GM08714 (cell line): Measurements from ENCODE around the gene RASL10B.

Experiments
- H3K4me3 ChIP-seq: fragments of 200-500 bp; sonication (Bioruptor generic); 2 replicates; pipeline ENCODE4 v1.5.1; 2014; ENCODE audit warnings: mild to moderate bottlenecking, low read length, inconsistent platforms
- ZNF274 ChIP-seq: IDR thresholded peaks from 2 replicates; pipeline ENCODE4 v1.6.1; 2012; ENCODE audit warnings: mild to moderate bottlenecking, low read depth, low read length

The RASL10B gene

DNA sequence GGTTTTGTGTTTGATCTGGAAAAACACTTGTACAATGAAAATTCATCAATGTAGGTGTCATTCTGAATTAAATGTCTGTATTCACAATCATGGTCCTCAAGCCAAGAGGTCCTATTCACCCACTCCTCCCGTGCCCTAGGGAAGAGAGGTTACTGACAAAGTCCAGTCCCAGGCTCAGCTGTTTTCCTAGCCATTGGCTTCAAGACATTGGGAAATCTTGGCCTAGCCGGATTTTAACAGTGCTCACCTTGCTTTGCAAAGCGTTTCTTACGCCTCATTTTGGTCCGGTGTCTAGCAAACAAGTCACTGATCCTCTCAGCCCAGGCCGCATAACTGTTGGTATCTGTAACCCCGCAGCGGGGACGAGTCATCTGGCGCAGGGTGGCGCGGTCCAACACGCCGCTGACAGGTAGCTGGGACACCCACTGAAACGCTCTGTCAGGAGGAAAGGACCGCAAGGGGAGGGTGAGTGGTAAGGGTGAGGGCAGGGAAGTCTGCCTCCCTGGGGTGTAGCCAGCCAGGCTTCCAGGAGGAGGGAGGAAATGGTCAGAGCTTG, 47.3 kb downstream of the RASL10B start:
- H3K4me3 ChIP-seq: no peak overlapping the region
- no peak for TF ChIP-seq ZNF274

DNA sequence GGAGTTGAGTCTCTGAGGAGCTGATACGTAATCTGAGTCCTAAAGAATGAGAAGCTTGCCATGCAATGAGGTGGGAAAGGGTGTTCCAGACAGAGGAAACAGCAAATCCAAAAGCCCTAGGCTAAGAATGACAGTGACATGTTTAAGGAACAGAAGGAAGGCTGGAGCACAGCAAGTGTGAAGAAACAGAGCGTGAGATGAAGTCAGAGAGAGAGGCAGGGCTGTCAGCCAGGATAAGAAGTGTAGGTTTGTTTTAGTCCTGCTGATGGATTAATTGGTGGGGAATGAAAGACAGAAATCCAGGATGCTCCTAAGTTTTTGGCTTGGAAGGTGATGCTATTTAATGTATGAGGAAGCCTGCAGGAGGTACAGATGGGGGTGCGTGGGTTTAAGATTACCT, 49.5 kb downstream of the RASL10B start:
- H3K4me3 ChIP-seq: no peak overlapping the region
- TF ChIP-seq ZNF274: no peak

DNA sequence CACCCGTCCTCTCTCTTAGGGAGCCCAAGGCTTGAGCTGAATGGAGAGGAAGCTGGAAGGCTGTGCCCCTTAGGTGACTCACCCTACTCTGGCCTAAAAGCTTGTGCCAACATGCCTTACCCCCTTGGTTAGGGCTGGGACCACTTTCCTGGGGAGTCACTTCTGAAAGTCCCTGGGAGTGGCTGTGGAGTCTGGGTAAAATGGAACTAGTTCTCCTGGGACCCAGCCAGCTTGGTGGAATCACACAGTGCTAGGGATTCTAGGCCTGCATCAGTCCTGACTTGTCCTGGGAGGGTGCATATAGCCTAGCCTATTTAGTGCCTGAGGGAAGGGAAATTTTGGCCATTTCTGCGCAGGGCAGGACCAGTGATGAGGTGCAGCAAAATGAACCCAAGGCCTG, 53.5 kb downstream of the RASL10B start:
- TF ChIP-seq ZNF274: no peak
- no peak overlapping the region for H3K4me3 ChIP-seq

GRCh38 chr17:35786941-35787432, 55.5 kb downstream of the RASL10B start:
- H3K4me3 ChIP-seq: no peak overlapping the region
- TF ChIP-seq ZNF274: no peak

DNA sequence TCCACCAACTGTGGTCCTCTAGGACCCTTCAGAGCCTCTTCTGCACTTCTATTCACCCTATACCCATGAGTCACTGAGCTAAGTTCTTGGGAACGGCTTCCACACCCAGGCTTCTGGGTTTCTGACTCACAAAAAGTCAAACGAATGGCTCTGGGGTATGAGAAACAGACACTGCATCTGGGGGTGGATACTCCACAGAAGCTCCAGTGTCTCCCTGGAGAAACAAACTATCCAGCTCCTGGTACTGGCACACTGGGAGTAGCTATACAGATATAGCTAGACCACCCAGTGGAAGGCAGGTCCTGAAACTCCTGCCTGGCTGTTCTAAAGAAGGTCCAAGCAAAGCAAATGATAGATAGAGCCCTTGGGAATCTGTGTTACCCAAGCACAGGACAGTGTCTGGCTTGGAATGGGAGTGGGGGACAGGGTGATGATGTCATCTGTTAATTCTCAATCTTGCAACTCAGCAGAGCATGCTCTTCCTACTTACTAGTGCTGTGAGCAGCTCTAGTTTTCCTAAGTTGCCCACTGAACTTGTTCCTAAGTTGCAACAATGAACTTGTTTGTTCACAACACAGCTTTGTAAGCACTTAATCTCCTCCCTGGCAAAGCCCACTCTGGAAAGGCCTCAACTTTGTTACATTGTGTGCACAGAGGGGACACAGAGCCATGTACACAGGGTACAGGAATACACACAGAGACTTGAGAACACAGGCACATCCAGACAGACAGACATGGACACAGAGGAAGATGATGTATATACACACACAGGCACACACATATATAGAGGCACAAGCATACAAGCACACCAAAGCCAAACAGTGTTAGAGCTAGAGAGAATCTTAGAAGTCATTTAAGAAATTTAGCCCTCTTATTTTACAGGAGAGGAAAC, 57.3 kb downstream of the RASL10B start:
- no peak for TF ChIP-seq ZNF274
- no peak overlapping the region for H3K4me3 ChIP-seq

GRCh38 chr17:35790841-35791240, 59.4 kb downstream of the RASL10B start:
- H3K4me3 ChIP-seq: no peak overlapping the region
- no peak for TF ChIP-seq ZNF274

DNA sequence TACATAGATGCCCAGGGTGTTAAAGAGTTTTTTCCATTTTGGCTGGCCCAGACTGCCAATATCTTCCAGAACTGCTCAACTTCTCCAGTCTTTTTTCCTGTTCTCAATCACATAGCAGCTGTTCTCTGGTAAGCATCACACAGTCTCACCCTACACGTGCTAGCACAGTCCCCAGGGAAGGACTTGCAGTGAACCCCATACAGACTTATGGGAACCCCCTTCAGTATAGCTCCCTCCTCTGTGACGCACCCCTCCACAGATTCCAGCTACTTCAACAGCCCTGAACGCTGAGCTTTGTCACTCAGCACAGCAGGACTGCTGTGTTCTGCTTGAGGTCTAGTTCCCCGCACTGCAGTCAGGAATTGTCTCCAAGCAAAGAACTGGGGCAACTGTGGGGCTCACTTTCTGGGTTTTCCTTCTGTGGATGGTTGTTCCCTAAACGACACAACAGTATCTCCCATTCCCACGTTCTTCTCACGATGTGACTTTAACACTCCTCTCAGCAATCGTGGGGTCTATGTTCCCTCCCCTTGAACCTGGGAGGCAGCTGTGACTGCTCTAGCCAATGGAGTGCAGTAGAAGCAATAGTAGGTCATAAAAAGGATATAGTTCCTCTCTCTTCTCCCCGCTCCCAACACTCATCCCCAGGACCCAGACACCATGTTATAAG, 60.4 kb downstream of the RASL10B start:
- no peak overlapping the region for H3K4me3 ChIP-seq
- TF ChIP-seq ZNF274: no peak
